HG03159 (cell line): ENCODE measurements around the gene ASTE1.
"Not testable (repeated sequence)": the region's sequence is repeated elsewhere in the genome, so short reads cannot be mapped to it uniquely, and the experiment has no call there.

Experiments
- ATAC-seq: cut with Tn5 transposase; IDR thresholded peaks from one replicate; pipeline ENCODE4 v1.9.1; 2021; ENCODE audit warnings: mild to moderate bottlenecking, moderate library complexity; ENCODE audit not compliant: unreplicated experiment

The ASTE1 gene

GRCh38 chr3:131018970-131019369 lies 7.7 kb downstream of the ASTE1 start:
- no peak for ATAC-seq

- ATAC-seq: no peak
Observed at GRCh38 chr3:131009698-131010097, 16.9 kb downstream of the ASTE1 start.

GRCh38 chr3:131008326-131008725 lies 18.3 kb downstream of the ASTE1 start:
- no peak for ATAC-seq

GRCh38 chr3:131007782-131008181 lies 18.8 kb downstream of the ASTE1 start:
- no peak for ATAC-seq

- ATAC-seq: no peak
Observed at GRCh38 chr3:131007256-131007655, 19.4 kb downstream of the ASTE1 start.

- ATAC-seq: no peak
Observed at GRCh38 chr3:131004603-131005002, 22.0 kb downstream of the ASTE1 start.

GRCh38 chr3:131001071-131001470 lies 25.6 kb downstream of the ASTE1 start:
- no peak for ATAC-seq

- no peak for ATAC-seq
Observed at GRCh38 chr3:130997289-130997688, 29.3 kb downstream of the ASTE1 start.

GRCh38 chr3:130992344-130992743 lies 34.3 kb downstream of the ASTE1 start:
- no peak for ATAC-seq

- no peak for ATAC-seq
Observed at GRCh38 chr3:130991126-130991525, 35.5 kb downstream of the ASTE1 start.

- no peak for ATAC-seq
Observed at GRCh38 chr3:130990282-130990681, 36.3 kb downstream of the ASTE1 start.

- no peak for ATAC-seq
Observed at GRCh38 chr3:130981469-130981868, 45.2 kb downstream of the ASTE1 start.

- ATAC-seq: no peak
Observed at GRCh38 chr3:130979117-130979516, 47.5 kb downstream of the ASTE1 start.

GRCh38 chr3:130976706-130977105 lies 49.9 kb downstream of the ASTE1 start:
- no peak for ATAC-seq

- no peak for ATAC-seq
Observed at GRCh38 chr3:130975251-130975650, 51.4 kb downstream of the ASTE1 start.

- ATAC-seq: no peak
Observed at GRCh38 chr3:130974201-130974600, 52.4 kb downstream of the ASTE1 start.

GRCh38 chr3:130973406-130973805 lies 53.2 kb downstream of the ASTE1 start:
- ATAC-seq: no peak

GRCh38 chr3:130972592-130972991 lies 54.0 kb downstream of the ASTE1 start:
- ATAC-seq: not testable (repeated sequence)

- no peak for ATAC-seq
Observed at GRCh38 chr3:130971208-130971607, 55.4 kb downstream of the ASTE1 start.

GRCh38 chr3:130969621-130970020 lies 57.0 kb downstream of the ASTE1 start:
- ATAC-seq: no peak

- ATAC-seq: no peak
Observed at GRCh38 chr3:130968221-130968620, 58.4 kb downstream of the ASTE1 start.

GRCh38 chr3:130967281-130967680 lies 59.3 kb downstream of the ASTE1 start:
- ATAC-seq: no peak

GRCh38 chr3:130963878-130964277 lies 62.7 kb downstream of the ASTE1 start:
- ATAC-seq: no peak
